CD4-positive, alpha-beta T cell (primary cell): ENCODE data around the gene AGPAT3. TPM values are rescaled to one million over a fixed set of nuclear protein-coding genes. Genes with fewer than 3 reads are reported as not detected.

Experiments used
- ATAC-seq: fragments of 200-7000 bp; cut with Tn5 transposase; one replicate; pipeline ENCODE4 v1.10.0; 2022; ENCODE audit warnings: mild to moderate bottlenecking; ENCODE audit not compliant: poor library complexity
- CTCF ChIA-PET: fragments of 350-600 bp; sonication (Branson Sonifier 250); formaldehyde crosslinking; loops from one replicate; lab custom pipeline; 2021; ENCODE audit warnings: antibody characterized with exemption, inconsistent platforms; lab: Charles Lee
- POLR2A ChIA-PET: fragments of 350-600 bp; sonication (Branson Sonifier 250); formaldehyde crosslinking; loops from one replicate; lab custom pipeline; 2021; ENCODE audit warnings: antibody characterized with exemption, inconsistent platforms; lab: Charles Lee
- DNase-seq, 14 experiments: peaks; one replicate each; pipeline ENCODE4 v3.0.0-alpha.2; 2013 to 2020; ENCODE audit warnings: mixed read lengths in 2 of 14
- H3K27ac ChIP-seq, 2 donors: one replicate each; pipeline versions ENCODE4 v1.5.1 to v1.7.0; 2013; ENCODE audit warnings: low read length in 2 of 2, low read depth in 1 of 2, mild to moderate bottlenecking in 1 of 2
- H3K27me3 ChIP-seq, 2 experiments: 1 replicate in 1 of 2; 2 replicates in 1 of 2; pipeline versions ENCODE4 v1.6.1 to v1.7.0; 2013; ENCODE audit warnings: low read length in 2 of 2, control low read depth in 1 of 2, mild to moderate bottlenecking in 1 of 2, moderate library complexity in 1 of 2; ENCODE audit not compliant: insufficient read depth in 2 of 2, control insufficient read depth in 1 of 2
- H3K36me3 ChIP-seq: one replicate; pipeline ENCODE4 v1.6.1; 2013; ENCODE audit warnings: low read length, control low read depth; ENCODE audit not compliant: insufficient read depth
- H3K4me1 ChIP-seq: one replicate; pipeline ENCODE4 v1.6.1; 2013; ENCODE audit warnings: low read length, control low read depth; ENCODE audit not compliant: insufficient read depth
- H3K4me3 ChIP-seq: one replicate; pipeline ENCODE4 v1.5.1; 2013; ENCODE audit warnings: mild to moderate bottlenecking, low read length, moderate library complexity
- H3K9me3 ChIP-seq, 2 experiments: 1 replicate in 1 of 2; 2 replicates in 1 of 2; pipeline versions ENCODE4 v1.6.1 to v1.7.0; 2013; ENCODE audit warnings: low read length in 2 of 2, mild to moderate bottlenecking in 2 of 2, control low read depth in 1 of 2, moderate library complexity in 1 of 2; ENCODE audit not compliant: control insufficient read depth in 1 of 2, insufficient read depth in 1 of 2
- H3K27ac Mint-ChIP-seq: one replicate; pipeline ENCODE4 v1.8.0; 2020; ENCODE audit warnings: mixed read lengths
- H3K27me3 Mint-ChIP-seq: one replicate; pipeline ENCODE4 v1.8.0; 2021; ENCODE audit warnings: mixed read lengths
- H3K36me3 Mint-ChIP-seq: one replicate; pipeline ENCODE4 v1.8.0; 2021; ENCODE audit warnings: low read depth, mixed read lengths
- H3K4me1 Mint-ChIP-seq: one replicate; pipeline ENCODE4 v1.8.0; 2021; ENCODE audit warnings: low read depth, mixed read lengths
- H3K4me3 Mint-ChIP-seq: one replicate; pipeline ENCODE4 v1.8.0; 2020; ENCODE audit warnings: mild to moderate bottlenecking, mixed read lengths
- H3K9me3 Mint-ChIP-seq: one replicate; pipeline ENCODE4 v1.8.0; 2020; ENCODE audit warnings: mixed read lengths
- intact Hi-C, 2 experiments: fragments of 100-400 bp; cut with DNase I in 1 of 2; cut with micrococcal nuclease in 1 of 2; formaldehyde crosslinking; loops; one replicate each; pipeline versions ENCODE4 v1.15.1 to v1.9.0; 2023 to 2025; cut with DNase I, micrococcal nuclease
- total RNA-seq, 174 experiments: library from RNA in 2 of 174; stranded (reverse) in 2 of 174; gene quantifications; one replicate each; pipeline ENCODE4 v1.2.3 and lab custom pipeline; 2021 to 2026
- TF ChIP-seq, protein P1 (sequence below): fragments of 200-600 bp; IDR thresholded peaks from one replicate; pipeline ENCODE4 v1.8.0; 2022; ENCODE audit warnings: antibody characterized with exemption, mild to moderate bottlenecking

AGPAT3 gene
- total RNA-seq, 2 experiments from 2014 or later = 40.8 to 43.4 TPM

DNA sequence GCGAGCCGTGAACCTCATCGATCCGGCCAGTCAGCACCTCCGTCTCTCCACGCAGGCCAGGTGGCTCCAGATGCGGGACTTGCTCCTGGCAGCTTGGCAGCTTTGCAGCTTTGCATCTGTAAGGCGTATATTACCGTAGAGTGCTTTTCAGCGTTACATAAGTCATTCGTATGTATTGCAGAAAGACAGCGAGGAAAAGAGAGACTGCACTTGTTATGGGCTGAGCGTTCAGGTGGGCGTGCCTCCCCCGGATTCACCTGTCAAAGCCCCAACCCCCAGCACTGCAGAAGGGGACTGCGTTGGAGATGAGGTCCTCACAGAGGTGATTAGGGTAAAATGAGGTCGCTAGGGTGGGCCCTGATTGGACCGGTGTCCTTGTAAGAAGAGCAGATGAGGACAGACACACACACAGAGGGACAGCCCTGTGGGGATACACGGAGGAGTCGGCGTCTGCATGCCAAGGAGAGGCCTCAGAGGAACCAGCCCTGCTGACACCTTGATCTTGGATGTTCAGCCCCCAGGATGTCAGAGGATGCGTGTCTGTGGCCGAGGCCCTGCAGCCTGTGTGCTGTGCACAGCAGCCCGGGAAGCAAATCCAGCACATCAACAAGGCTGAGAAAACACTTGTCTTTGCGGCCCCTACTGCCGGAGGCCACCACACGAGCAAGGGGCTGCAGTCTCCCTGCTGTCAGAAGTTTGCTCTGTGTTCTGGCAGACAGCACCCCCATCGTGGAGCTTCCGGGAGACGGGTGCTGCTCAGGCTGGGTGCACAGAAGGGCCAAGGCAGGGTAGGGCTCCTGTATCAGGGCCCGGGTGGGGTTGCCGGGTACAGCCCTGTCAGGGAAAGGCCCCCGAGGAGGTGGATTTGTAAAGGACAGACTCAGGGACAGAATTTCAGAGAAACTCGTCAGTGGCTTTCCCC is 10.9 kb upstream of the AGPAT3 start:
- Mint-ChIP-seq H3K4me1 (no peaks in the 10 kb centered on the region), H3K27ac (no peak overlapping the region), H3K27me3 (peaks cover 9% of the 10 kb centered on the region), H3K4me3 (no peak overlapping the region), H3K36me3 (no peaks in the 10 kb centered on the region), H3K9me3 (no peaks in the 10 kb centered on the region)
- Histone ChIP-seq H3K4me1 (peaks cover 5% of the 10 kb centered on the region), H3K27me3 (peaks cover 0 to 2% of the 10 kb centered on the region in 2 experiments), H3K27ac (no peak overlapping the region), H3K36me3 (no peaks in the 10 kb centered on the region), H3K4me3 (no peak overlapping the region), H3K9me3 (peaks cover 0 to 9% of the 10 kb centered on the region in 2 experiments)
- ChIA-PET POLR2A (no interaction called here), CTCF (no interaction called here)
- DNase-seq = no peak
- TF ChIP-seq, protein P1, sequence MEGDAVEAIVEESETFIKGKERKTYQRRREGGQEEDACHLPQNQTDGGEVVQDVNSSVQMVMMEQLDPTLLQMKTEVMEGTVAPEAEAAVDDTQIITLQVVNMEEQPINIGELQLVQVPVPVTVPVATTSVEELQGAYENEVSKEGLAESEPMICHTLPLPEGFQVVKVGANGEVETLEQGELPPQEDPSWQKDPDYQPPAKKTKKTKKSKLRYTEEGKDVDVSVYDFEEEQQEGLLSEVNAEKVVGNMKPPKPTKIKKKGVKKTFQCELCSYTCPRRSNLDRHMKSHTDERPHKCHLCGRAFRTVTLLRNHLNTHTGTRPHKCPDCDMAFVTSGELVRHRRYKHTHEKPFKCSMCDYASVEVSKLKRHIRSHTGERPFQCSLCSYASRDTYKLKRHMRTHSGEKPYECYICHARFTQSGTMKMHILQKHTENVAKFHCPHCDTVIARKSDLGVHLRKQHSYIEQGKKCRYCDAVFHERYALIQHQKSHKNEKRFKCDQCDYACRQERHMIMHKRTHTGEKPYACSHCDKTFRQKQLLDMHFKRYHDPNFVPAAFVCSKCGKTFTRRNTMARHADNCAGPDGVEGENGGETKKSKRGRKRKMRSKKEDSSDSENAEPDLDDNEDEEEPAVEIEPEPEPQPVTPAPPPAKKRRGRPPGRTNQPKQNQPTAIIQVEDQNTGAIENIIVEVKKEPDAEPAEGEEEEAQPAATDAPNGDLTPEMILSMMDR = no peak
- no peak for ATAC-seq
- intact Hi-C loops = no loop called here

DNA sequence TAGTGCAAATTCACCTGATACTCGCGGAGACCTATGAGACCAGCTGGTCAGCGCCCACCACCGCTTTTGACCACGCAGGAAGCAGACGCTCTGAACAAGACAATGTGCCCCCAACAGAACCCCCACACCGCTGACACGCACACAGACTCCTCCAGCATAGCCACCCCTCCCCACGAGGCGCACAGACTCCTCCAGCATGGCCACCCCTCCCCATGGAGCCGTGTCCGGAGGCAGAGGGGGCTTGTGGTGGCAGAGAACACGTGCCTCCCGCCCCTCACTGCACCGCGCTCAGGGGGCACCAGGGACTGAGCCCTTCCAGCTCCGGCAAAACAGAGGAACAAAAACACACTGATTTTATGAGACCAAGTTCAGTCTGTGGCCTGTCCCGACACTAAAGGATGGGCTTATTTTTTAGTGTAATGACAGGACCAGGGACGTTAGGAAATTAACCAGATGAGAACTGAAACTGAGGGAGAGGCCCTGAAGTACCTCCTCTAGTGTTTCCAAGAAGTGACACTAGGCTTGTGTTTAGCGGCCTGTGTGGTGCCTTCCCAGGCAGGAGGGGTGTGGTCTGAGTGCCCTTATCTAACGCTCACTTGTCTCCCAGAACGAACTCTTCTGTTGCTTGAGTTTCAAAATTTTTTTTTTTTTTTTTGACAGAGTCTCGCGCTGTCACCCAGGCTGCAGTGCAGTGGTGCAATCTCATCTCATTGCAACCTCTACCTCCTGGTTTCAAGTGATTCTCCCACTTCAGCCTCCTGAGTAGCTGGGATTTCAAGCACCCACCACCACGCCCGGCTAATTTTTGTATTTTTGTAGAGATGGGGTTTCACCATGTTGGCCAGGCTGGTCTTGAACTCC is 10.0 kb upstream of the AGPAT3 start:
- H3K4me1 ChIP-seq = peaks cover 5% of the 10 kb centered on the region
- TF ChIP-seq, protein P1 = no peak
- H3K4me3 ChIP-seq = no peak overlapping the region
- intact Hi-C loops = no loop called here
- CTCF ChIA-PET = interaction anchor here (0.7 kb wide), 1 partner anchor 181 kb away, joined by 5 read pairs; no protein-coding TSS in a partner anchor
- Mint-ChIP-seq H3K27me3 (peaks cover 9% of the 10 kb centered on the region), H3K27ac (no peak overlapping the region), H3K9me3 (no peaks in the 10 kb centered on the region), H3K4me1 (no peaks in the 10 kb centered on the region), H3K36me3 (no peaks in the 10 kb centered on the region), H3K4me3 (no peak overlapping the region)
- H3K9me3 ChIP-seq = peaks cover 0 to 5% of the 10 kb centered on the region in 2 experiments
- DNase-seq (peak in 3 of 14 experiments; percentile 27 to 48 (median 46)), ATAC-seq (peak; percentile 21)
- H3K36me3 ChIP-seq = no peaks in the 10 kb centered on the region
- POLR2A ChIA-PET = no interaction called here
- peaks cover 0 to 2% of the 10 kb centered on the region in 2 experiments for H3K27me3 ChIP-seq
- no peak overlapping the region for H3K27ac ChIP-seq

DNA sequence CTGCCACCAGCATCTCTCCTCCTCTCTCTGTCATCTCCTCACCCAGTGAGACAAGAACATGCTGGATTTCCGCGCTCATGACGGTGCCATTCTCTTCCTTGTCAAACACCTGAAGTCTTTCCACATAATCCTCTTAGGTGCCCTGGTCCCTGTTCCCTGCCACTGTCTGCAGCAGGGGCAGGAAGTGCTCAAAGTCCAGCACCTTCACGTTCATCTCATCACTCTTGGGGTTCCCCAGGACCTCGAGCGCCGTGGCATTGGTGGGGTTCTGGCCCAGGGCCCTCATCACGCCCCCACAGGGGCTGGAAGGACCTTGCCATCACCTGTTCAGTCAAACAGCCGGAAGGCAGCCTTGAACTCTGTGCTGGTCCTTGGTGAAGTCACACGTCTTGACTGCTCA is 9.1 kb upstream of the AGPAT3 start:
- ChIA-PET POLR2A (no interaction called here), CTCF (interaction anchor here (0.7 kb wide), 1 partner anchor 180 kb away, joined by 5 read pairs; no protein-coding TSS in a partner anchor)
- intact Hi-C loops = no loop called here

More for the DNA sequence above, 9.1 kb upstream of the AGPAT3 start:
- H3K4me1 Mint-ChIP-seq = no peaks in the 10 kb centered on the region
- peaks cover 9% of the 10 kb centered on the region for H3K27me3 Mint-ChIP-seq
- DNase-seq = no peak
- ATAC-seq = no peak
- Histone ChIP-seq H3K27ac (no peak overlapping the region), H3K9me3 (peaks cover 0 to 5% of the 10 kb centered on the region in 2 experiments), H3K27me3 (peaks cover 0 to 2% of the 10 kb centered on the region in 2 experiments), H3K4me1 (peaks cover 5% of the 10 kb centered on the region), H3K4me3 (no peak overlapping the region), H3K36me3 (no peaks in the 10 kb centered on the region)
- no peaks in the 10 kb centered on the region for H3K36me3 Mint-ChIP-seq
- TF ChIP-seq, protein P1 = no peak
- no peaks in the 10 kb centered on the region for H3K9me3 Mint-ChIP-seq
- H3K27ac Mint-ChIP-seq = no peak overlapping the region
- no peak overlapping the region for H3K4me3 Mint-ChIP-seq
